Suprapubic skin (tissue), 4 donors: ENCODE data around the gene AFF1. TPM values are rescaled to one million over a fixed set of nuclear protein-coding genes. Genes with fewer than 3 reads are reported as not detected.
"Not testable (repeated sequence)": the region's sequence is repeated elsewhere in the genome, so short reads cannot be mapped to it uniquely, and the experiment has no call there.

Experiments used
- DNase-seq, 2 donors: peaks; one replicate each; pipeline ENCODE4 v3.0.0-alpha.2; 2019; ENCODE audit warnings: low spot score in 2 of 2
- H3K27ac ChIP-seq: fragments of 200-600 bp; sonication (generic); one replicate; pipeline ENCODE4 v1.5.1; 2019
- H3K27me3 ChIP-seq: fragments of 200-600 bp; sonication (generic); one replicate; pipeline ENCODE4 v1.5.1; 2019
- H3K36me3 ChIP-seq: fragments of 200-600 bp; sonication (generic); one replicate; pipeline ENCODE4 v1.5.1; 2019
- H3K4me1 ChIP-seq: fragments of 200-600 bp; sonication (generic); one replicate; pipeline ENCODE4 v1.5.1; 2019
- H3K4me3 ChIP-seq: fragments of 200-600 bp; sonication (generic); one replicate; pipeline ENCODE4 v1.5.1; 2019; ENCODE audit warnings: mild to moderate bottlenecking
- H3K9me3 ChIP-seq: fragments of 200-600 bp; sonication (generic); one replicate; pipeline ENCODE4 v1.5.1; 2019
- EP300 ChIP-seq: sonication (generic); formaldehyde crosslinking; IDR thresholded peaks from one replicate; pipeline ENCODE4 v1.6.1; 2017; ENCODE audit warnings: antibody characterized with exemption
- POLR2A ChIP-seq, 2 donors: fragments of 450-650 bp; IDR thresholded peaks; one replicate each; pipeline ENCODE4 v1.6.1; 2017; ENCODE audit warnings: antibody characterized with exemption in 2 of 2, mild to moderate bottlenecking in 2 of 2, moderate library complexity in 2 of 2
- POLR2AphosphoS5 ChIP-seq, 3 donors: sonication (generic); formaldehyde crosslinking; IDR thresholded peaks; one replicate each; pipeline ENCODE4 v1.6.1; 2017; ENCODE audit warnings: antibody characterized with exemption in 3 of 3
- WGBS: methylation state at CpG from one replicate; pipeline ENCODE4 v1.1.5; 2018; 5-methylcytosine and 5-hydroxymethylcytosine counted together
- total RNA-seq, 4 donors: library from RNA; depleted of rRNA; stranded (reverse); fragments of >200 nt; gene quantifications; one replicate each; pipeline ENCODE4 v1.1.0, GENCODE V29; 2016
- TF ChIP-seq, protein P1 (sequence below), 2 donors: fragments of 200-600 bp in 1 of 2; fragments of 450-650 bp in 1 of 2; sonication (generic) in 1 of 2; IDR thresholded peaks; one replicate each; pipeline ENCODE4 v1.5.1; 2016 to 2019; ENCODE audit warnings: antibody characterized with exemption in 2 of 2, mild to moderate bottlenecking in 1 of 2, moderate library complexity in 1 of 2

Gene AFF1
- total RNA-seq, 4 donors from 2014 or later = 67.2 to 175 (median 103) TPM

DNA sequence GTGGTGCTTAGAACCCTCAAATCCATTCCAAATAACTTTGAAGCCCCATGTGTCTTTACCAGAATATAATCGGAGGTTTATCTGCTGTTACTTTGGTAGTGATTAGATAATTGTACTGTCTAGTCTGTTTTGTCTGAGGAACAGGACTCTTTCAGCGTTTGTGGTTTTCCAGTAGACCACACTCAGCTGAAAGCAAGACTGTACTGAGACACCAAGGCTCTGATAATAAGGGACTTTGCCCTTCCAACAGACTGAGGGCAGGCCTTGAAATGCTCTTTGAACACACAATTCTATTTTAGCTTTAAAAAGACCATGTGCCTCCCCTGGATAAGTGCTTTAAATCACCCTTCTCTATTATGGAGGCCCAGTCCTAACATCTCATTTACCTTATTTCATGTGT is 209.5 kb downstream of the AFF1 start:
- TF ChIP-seq POLR2A (IDR thresholded peaks at IDR 0.05) = no peak
- TF ChIP-seq, protein P1, sequence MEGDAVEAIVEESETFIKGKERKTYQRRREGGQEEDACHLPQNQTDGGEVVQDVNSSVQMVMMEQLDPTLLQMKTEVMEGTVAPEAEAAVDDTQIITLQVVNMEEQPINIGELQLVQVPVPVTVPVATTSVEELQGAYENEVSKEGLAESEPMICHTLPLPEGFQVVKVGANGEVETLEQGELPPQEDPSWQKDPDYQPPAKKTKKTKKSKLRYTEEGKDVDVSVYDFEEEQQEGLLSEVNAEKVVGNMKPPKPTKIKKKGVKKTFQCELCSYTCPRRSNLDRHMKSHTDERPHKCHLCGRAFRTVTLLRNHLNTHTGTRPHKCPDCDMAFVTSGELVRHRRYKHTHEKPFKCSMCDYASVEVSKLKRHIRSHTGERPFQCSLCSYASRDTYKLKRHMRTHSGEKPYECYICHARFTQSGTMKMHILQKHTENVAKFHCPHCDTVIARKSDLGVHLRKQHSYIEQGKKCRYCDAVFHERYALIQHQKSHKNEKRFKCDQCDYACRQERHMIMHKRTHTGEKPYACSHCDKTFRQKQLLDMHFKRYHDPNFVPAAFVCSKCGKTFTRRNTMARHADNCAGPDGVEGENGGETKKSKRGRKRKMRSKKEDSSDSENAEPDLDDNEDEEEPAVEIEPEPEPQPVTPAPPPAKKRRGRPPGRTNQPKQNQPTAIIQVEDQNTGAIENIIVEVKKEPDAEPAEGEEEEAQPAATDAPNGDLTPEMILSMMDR (IDR thresholded peaks at IDR 0.05) = no peak
- no peak for TF ChIP-seq EP300
- no peak for TF ChIP-seq POLR2AphosphoS5 (IDR thresholded peaks at IDR 0.05)
- 90% methylated on average over 2 of the region's 2 CpGs for WGBS
- DNase-seq = no peak
- Histone ChIP-seq H3K4me1 (no peaks in the 10 kb centered on the region), H3K27ac (no peak overlapping the region), H3K36me3 (peaks cover 31% of the 10 kb centered on the region), H3K9me3 (no peaks in the 10 kb centered on the region), H3K27me3 (no peaks in the 10 kb centered on the region), H3K4me3 (no peak overlapping the region)

DNA sequence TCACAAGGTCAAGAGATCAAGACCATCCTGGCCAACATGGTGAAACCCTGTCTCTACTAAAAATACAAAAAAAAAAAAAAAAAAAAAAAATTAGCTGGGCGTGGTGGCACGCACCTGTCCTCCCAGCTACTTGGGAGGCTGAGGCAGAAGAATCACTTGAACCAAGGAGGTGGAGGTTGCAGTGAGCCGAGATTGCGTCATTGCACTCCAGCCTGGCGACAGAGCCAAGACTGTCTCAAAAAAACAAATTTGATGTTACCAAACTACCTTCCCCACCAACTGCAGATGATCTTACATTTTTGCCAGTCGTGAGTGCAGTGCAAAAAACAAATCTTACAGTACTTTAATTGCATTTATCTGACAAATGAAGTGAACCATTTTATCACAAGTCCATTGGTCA is 211.1 kb downstream of the AFF1 start:
- not testable (repeated sequence) for DNase-seq, H3K27ac ChIP-seq, H3K4me3 ChIP-seq, H3K27me3 ChIP-seq, H3K4me1 ChIP-seq, H3K9me3 ChIP-seq
- WGBS = 93% methylated on average over 6 of the region's 6 CpGs
- peaks cover 24% of the 10 kb centered on the region for H3K36me3 ChIP-seq

DNA sequence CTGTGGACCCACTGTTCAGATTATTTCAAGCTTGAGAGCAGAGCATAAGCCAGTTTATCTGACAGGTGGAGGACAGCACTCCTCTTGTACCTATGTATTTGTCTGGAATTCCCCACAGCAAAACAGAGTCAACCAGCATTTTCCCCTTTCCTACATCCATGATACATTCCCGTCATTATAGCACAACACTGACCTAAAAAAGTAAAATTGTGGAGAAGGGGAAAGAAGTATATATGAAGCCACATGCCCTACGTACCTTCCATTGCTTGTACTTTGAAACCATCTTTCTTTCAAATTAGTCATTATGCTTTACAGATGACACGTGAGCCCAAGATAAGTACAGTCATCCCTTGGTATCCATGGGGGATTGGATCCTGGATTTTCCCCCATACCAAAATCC is 212.3 kb downstream of the AFF1 start:
- DNase-seq = no peak
- 91% methylated on average over 3 of the region's 3 CpGs for WGBS
- no peak overlapping the region for H3K27ac ChIP-seq

DNA sequence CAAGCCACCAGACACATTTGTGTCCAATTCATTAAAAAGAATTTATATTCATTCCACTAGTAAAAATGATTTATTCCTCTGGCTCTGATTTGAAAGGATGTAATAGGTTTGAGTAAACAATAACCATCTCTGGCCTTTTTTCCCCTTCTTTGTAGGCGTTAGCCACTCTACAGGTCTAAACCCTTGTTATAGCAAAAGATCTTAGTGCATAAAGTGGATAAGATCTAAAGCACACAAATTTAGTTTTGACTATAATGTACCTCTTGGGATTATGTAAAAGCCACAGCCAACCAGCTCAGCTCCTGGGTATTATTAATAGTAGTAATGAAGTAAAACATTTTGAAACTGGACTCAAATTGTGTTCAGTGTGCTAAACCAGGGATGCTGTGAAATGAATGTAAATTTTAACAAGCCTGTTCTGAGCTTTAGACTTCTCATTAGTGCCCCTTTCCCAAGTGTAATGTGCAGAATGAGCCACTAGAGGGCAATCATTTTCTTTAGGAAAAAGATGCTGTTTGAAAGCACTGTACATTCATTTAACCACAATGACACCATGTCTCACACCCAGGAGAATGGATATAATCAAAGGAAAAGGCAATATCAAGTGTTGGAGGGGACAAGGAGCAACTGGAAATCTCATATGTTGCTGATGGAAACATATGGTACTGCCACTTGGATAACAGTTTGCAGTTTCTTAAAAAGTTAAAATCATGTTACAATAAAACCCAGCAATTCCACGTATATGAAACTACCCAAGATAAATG is 215.9 kb downstream of the AFF1 start:
- no peaks in the 10 kb centered on the region for H3K9me3 ChIP-seq
- H3K27me3 ChIP-seq = no peaks in the 10 kb centered on the region
- no peak overlapping the region for H3K4me3 ChIP-seq
- WGBS = 27% methylated on average over 2 of the region's 2 CpGs
- TF ChIP-seq, protein P1 (IDR thresholded peaks at IDR 0.05) = peak; percentile 77 to 83
- TF ChIP-seq POLR2AphosphoS5 (IDR thresholded peaks at IDR 0.05) (no peak), EP300 (no peak), POLR2A (IDR thresholded peaks at IDR 0.05) (no peak)
- H3K4me1 ChIP-seq = no peaks in the 10 kb centered on the region
- H3K27ac ChIP-seq = no peak overlapping the region
- no peak for DNase-seq
- H3K36me3 ChIP-seq = no peaks in the 10 kb centered on the region

More for the DNA sequence above, 212.3 kb downstream of the AFF1 start:
- Histone ChIP-seq H3K4me3 (no peak overlapping the region), H3K27me3 (no peaks in the 10 kb centered on the region), H3K9me3 (no peaks in the 10 kb centered on the region), H3K4me1 (no peaks in the 10 kb centered on the region), H3K36me3 (peaks cover 23% of the 10 kb centered on the region)
- TF ChIP-seq POLR2A (IDR thresholded peaks at IDR 0.05) = no peak
- TF ChIP-seq, protein P1 (IDR thresholded peaks at IDR 0.05) = no peak
- no peak for TF ChIP-seq EP300
- TF ChIP-seq POLR2AphosphoS5 (IDR thresholded peaks at IDR 0.05) = no peak

DNA sequence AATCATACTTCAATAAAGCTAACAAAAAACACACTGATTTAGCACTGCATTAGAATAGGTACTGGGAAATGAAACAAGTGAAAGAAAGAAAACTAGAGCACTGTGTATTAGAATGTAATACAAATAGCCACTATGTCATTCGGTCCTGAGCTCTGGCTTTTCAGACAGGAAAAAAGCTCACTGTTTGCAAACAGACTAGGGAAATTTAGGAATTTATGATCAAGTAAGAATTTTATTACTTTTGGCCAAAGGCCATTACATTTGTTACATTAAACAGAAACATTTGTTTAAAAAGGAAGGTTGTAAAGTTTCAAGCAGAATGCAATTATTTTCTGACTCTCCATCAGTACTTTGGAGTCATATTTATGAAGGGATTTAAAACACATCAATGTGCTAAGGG is 216.9 kb downstream of the AFF1 start:
- Histone ChIP-seq H3K4me1 (no peaks in the 10 kb centered on the region), H3K27ac (no peak overlapping the region), H3K9me3 (no peaks in the 10 kb centered on the region), H3K4me3 (no peak overlapping the region), H3K36me3 (no peaks in the 10 kb centered on the region), H3K27me3 (no peaks in the 10 kb centered on the region)
- WGBS = 47% methylated on average over 1 of the region's 1 CpG
- TF ChIP-seq POLR2AphosphoS5 (IDR thresholded peaks at IDR 0.05) (no peak), EP300 (no peak), POLR2A (IDR thresholded peaks at IDR 0.05) (no peak)
- TF ChIP-seq, protein P1 (IDR thresholded peaks at IDR 0.05) = no peak
- DNase-seq = no peak
